ENCODE data around the gene ATL3.

DNA sequence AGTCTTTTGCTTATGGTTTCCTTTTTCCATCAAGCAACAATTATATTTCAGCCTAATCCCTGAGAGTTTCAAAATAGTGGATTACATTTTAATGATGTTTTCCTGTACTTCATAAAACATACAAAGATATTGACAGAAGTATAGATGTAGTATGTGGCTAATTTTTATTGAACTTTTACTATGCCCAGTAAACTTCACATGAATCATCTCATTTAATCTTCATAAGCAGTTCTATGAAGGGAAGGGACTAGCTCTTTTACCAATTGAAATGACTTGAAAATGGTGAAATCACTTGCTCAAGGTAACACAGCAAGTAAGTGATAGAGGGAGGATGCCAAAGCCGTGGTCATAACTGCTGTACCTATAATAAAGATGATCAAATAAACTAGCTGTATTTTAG is 37.6 kb upstream of the ATL3 start:
- no peak for TF ChIP-seq EZH2 (IDR thresholded peaks at IDR 0.05; ENCODE audit: borderline replicate concordance, low read depth, low read length, poor library complexity, severe bottlenecking)
- TF ChIP-seq, protein P1, sequence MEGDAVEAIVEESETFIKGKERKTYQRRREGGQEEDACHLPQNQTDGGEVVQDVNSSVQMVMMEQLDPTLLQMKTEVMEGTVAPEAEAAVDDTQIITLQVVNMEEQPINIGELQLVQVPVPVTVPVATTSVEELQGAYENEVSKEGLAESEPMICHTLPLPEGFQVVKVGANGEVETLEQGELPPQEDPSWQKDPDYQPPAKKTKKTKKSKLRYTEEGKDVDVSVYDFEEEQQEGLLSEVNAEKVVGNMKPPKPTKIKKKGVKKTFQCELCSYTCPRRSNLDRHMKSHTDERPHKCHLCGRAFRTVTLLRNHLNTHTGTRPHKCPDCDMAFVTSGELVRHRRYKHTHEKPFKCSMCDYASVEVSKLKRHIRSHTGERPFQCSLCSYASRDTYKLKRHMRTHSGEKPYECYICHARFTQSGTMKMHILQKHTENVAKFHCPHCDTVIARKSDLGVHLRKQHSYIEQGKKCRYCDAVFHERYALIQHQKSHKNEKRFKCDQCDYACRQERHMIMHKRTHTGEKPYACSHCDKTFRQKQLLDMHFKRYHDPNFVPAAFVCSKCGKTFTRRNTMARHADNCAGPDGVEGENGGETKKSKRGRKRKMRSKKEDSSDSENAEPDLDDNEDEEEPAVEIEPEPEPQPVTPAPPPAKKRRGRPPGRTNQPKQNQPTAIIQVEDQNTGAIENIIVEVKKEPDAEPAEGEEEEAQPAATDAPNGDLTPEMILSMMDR (conservative IDR thresholded peaks at IDR 0.05; ENCODE audit: low read depth, low read length) = no peak
